Spinal cord (tissue), 10 donors: Measurements from ENCODE around the gene FSHR. TPM values are rescaled to one million over a fixed set of nuclear protein-coding genes. Genes with fewer than 3 reads are reported as not detected.

Source experiments
- DNase-seq, 6 donors: peaks; one replicate each; pipeline versions ENCODE4 v3.0.0 to v3.0.0-alpha.2; 2013 to 2015; ENCODE audit warnings: low spot score in 6 of 6, low read depth in 4 of 6
- H3K27ac ChIP-seq: one replicate; pipeline ENCODE4 v1.5.1; 2013; ENCODE audit warnings: low read depth, low read length, control low read depth
- H3K27me3 ChIP-seq: one replicate; pipeline ENCODE4 v1.6.1; 2013; ENCODE audit warnings: low read length; ENCODE audit not compliant: control insufficient read depth, insufficient read depth
- H3K36me3 ChIP-seq: one replicate; pipeline ENCODE4 v1.6.1; 2013; ENCODE audit warnings: low read length; ENCODE audit not compliant: control insufficient read depth, insufficient read depth
- H3K4me1 ChIP-seq: one replicate; pipeline ENCODE4 v1.6.1; 2013; ENCODE audit warnings: low read length; ENCODE audit not compliant: control insufficient read depth, insufficient read depth
- H3K4me3 ChIP-seq: one replicate; pipeline ENCODE4 v1.5.1; 2013; ENCODE audit warnings: low read depth, low read length, control low read depth
- H3K9me3 ChIP-seq: one replicate; pipeline ENCODE4 v1.6.1; 2013; ENCODE audit warnings: low read length; ENCODE audit not compliant: control insufficient read depth, insufficient read depth
- WGBS: methylation state at CpG from one replicate; pipeline ENCODE4 v1.1.5; 2013; ENCODE audit warnings: missing lambda C conversion rate; ENCODE audit not compliant: insufficient coverage; 5-methylcytosine and 5-hydroxymethylcytosine counted together
- polyA plus RNA-seq, 2 donors: library from polyadenylated mRNA; unstranded; fragments of 120-200 nt; gene quantifications; one replicate each; pipeline ENCODE4 v1.2.1, GENCODE V29; 2013; ENCODE audit not compliant: insufficient read length in 2 of 2
- total RNA-seq, 2 donors: library from RNA; depleted of rRNA in 1 of 2; stranded (reverse); fragments of 120-200 nt in 1 of 2; fragments of >200 nt in 1 of 2; gene quantifications; one replicate each; pipeline versions ENCODE4 v1.2.3 to v1.2.4, GENCODE V29; 2013 to 2014
- donor health status: healthy.

The FSHR gene
- total and polyA plus RNA-seq, 4 donors, result 0.17 TPM; not detected in 3

- Histone ChIP-seq H3K27ac (no peak overlapping the region), H3K36me3 (no peaks in the 10 kb centered on the region), H3K4me1 (peaks cover 2% of the 10 kb centered on the region), H3K4me3 (no peak overlapping the region), H3K9me3 (no peaks in the 10 kb centered on the region), H3K27me3 (no peaks in the 10 kb centered on the region)
- DNase-seq, result no peak
- WGBS, result 95% methylated on average over 2 of the region's 4 CpGs
Measured at GRCh38 chr2:49026706-49027105, 127.6 kb downstream of the FSHR start.

GRCh38 chr2:49021271-49021670, 133.0 kb downstream of the FSHR start:
- Histone ChIP-seq H3K4me1 (peaks cover 4% of the 10 kb centered on the region), H3K36me3 (no peaks in the 10 kb centered on the region), H3K27me3 (no peaks in the 10 kb centered on the region), H3K4me3 (no peak overlapping the region), H3K27ac (no peak overlapping the region), H3K9me3 (no peaks in the 10 kb centered on the region)
- WGBS, result 58% methylated on average over 2 of the region's 2 CpGs
- peak in 1 of 6 donors; percentile 69 for DNase-seq

- no CpG with 5 or more reads among the region's 3 CpGs for WGBS
- H3K4me3 ChIP-seq, result no peak overlapping the region
- no peak overlapping the region for H3K27ac ChIP-seq
- H3K36me3 ChIP-seq, result no peaks in the 10 kb centered on the region
- no peaks in the 10 kb centered on the region for H3K27me3 ChIP-seq
- DNase-seq, result peak in 1 of 6 donors; percentile 34
- H3K9me3 ChIP-seq, result no peaks in the 10 kb centered on the region
- H3K4me1 ChIP-seq, result peaks cover 6% of the 10 kb centered on the region
Measured at GRCh38 chr2:49005261-49005660, 149.1 kb downstream of the FSHR start.

- whole genome bisulfite sequencing, result no CpG with 5 or more reads among the region's 1 CpG
- Histone ChIP-seq H3K36me3 (no peaks in the 10 kb centered on the region), H3K27me3 (no peaks in the 10 kb centered on the region), H3K4me3 (no peak overlapping the region), H3K4me1 (peaks cover 6% of the 10 kb centered on the region), H3K27ac (peak overlapping the region; percentile 10), H3K9me3 (no peaks in the 10 kb centered on the region)
- peak in 2 of 6 donors; percentile 9 to 23 for DNase-seq
Measured at GRCh38 chr2:49004036-49004626, 150.2 kb downstream of the FSHR start.

GRCh38 chr2:49003201-49003600, 151.1 kb downstream of the FSHR start:
- no peak for DNase-seq
- 66% methylated on average over 4 of the region's 5 CpGs for WGBS
- Histone ChIP-seq H3K4me1 (peaks cover 6% of the 10 kb centered on the region), H3K4me3 (no peak overlapping the region), H3K27ac (no peak overlapping the region), H3K9me3 (no peaks in the 10 kb centered on the region), H3K27me3 (no peaks in the 10 kb centered on the region), H3K36me3 (no peaks in the 10 kb centered on the region)

- WGBS, result 50% methylated on average over 1 of the region's 3 CpGs
- no peaks in the 10 kb centered on the region for H3K36me3 ChIP-seq
- no peak overlapping the region for H3K4me3 ChIP-seq
- no peaks in the 10 kb centered on the region for H3K27me3 ChIP-seq
- no peak overlapping the region for H3K27ac ChIP-seq
- no peaks in the 10 kb centered on the region for H3K9me3 ChIP-seq
- DNase-seq, result peak in 3 of 6 donors; percentile 18 to 67 (median 62)
- peaks cover 6% of the 10 kb centered on the region for H3K4me1 ChIP-seq
Measured at GRCh38 chr2:49002750-49003149, 151.6 kb downstream of the FSHR start.

- Histone ChIP-seq H3K27ac (no peak overlapping the region), H3K9me3 (no peaks in the 10 kb centered on the region), H3K4me3 (no peak overlapping the region), H3K4me1 (peaks cover 6% of the 10 kb centered on the region), H3K36me3 (no peaks in the 10 kb centered on the region), H3K27me3 (no peaks in the 10 kb centered on the region)
- no peak for DNase-seq
Measured at GRCh38 chr2:49000695-49001094, 153.6 kb downstream of the FSHR start.

- Histone ChIP-seq H3K4me3 (no peak overlapping the region), H3K36me3 (no peaks in the 10 kb centered on the region), H3K27ac (no peak overlapping the region), H3K4me1 (no peaks in the 10 kb centered on the region), H3K27me3 (no peaks in the 10 kb centered on the region), H3K9me3 (no peaks in the 10 kb centered on the region)
- DNase-seq, result no peak
- no CpG with 5 or more reads among the region's 2 CpGs for WGBS
Measured at GRCh38 chr2:48998449-48998848, 155.9 kb downstream of the FSHR start.

- DNase-seq, result no peak
- 94% methylated on average over 2 of the region's 2 CpGs for WGBS
- Histone ChIP-seq H3K9me3 (no peaks in the 10 kb centered on the region), H3K4me3 (no peak overlapping the region), H3K27me3 (no peaks in the 10 kb centered on the region), H3K4me1 (no peaks in the 10 kb centered on the region), H3K36me3 (no peaks in the 10 kb centered on the region), H3K27ac (no peak overlapping the region)
Measured at GRCh38 chr2:48993576-48993975, 160.7 kb downstream of the FSHR start.

GRCh38 chr2:48991415-48992131, 162.7 kb downstream of the FSHR start:
- no CpG with 5 or more reads among the region's 3 CpGs for WGBS
- Histone ChIP-seq H3K36me3 (no peaks in the 10 kb centered on the region), H3K4me1 (no peaks in the 10 kb centered on the region), H3K4me3 (no peak overlapping the region), H3K27ac (no peak overlapping the region), H3K9me3 (no peaks in the 10 kb centered on the region), H3K27me3 (no peaks in the 10 kb centered on the region)
- DNase-seq, result no peak
